Measurements from ENCODE around the gene ABHD10. TPM values are rescaled to one million over a fixed set of nuclear protein-coding genes. Genes with fewer than 3 reads are reported as not detected.

Gene ABHD10
- total RNA-seq, 1 experiment from 2014 or later = 45.0 TPM

GRCh38 chr3:111948786-111949185 is 30.0 kb upstream of the ABHD10 start:
- DNase-seq = no peak
- H3K79me2 ChIP-seq (ENCODE audit: low read length) = no peaks in the 10 kb centered on the region
- BruUV-seq (replicated peaks) = no TSS peak

DNA sequence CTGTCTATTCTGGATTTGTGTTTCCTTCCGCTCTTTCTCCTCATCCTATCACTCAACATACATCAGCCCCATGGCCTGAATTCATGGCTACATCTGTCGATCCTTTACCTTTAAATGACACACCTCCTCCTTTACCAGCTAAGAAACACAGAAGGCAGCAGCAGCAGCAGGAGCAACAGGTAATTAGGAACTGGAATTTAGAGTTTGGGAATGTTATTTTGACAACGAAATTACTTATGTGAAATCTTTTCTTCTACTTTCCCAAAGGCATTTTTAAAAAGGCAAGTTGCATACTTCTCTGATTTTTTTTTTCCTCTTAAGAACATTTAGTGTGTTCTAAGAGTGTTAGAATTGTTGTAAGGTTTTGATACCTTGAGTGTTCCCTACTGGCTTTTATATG is 29.1 kb upstream of the ABHD10 start:
- intact Hi-C loops (cut with micrococcal nuclease) = no loop called here
- Histone ChIP-seq H3K9me2 (replicated peaks; ENCODE audit: low read length) (no peaks in the 10 kb centered on the region), H3F3A (ENCODE audit: low read length, unreplicated experiment) (no peaks in the 10 kb centered on the region), H3K36me3 (ENCODE audit: low read depth, low read length) (peaks cover 73% of the 10 kb centered on the region), H4K20me1 (ENCODE audit: low read length) (no peaks in the 10 kb centered on the region), H3K4me1 (ENCODE audit: insufficient read depth, low read length) (no peaks in the 10 kb centered on the region), H3K27ac (ENCODE audit: low read length) (no peak overlapping the region), H3K4me2 (ENCODE audit: low read length) (no peak overlapping the region), H3K9me3 (ENCODE audit: low read length) (no peaks in the 10 kb centered on the region), H2AFZ (ENCODE audit: low read length) (no peak overlapping the region), H3K4me3 (ENCODE audit: low read length) (no peak overlapping the region), H3K27me3 (ENCODE audit: low read length) (no peaks in the 10 kb centered on the region), H3K9ac (ENCODE audit: low read length) (no peak overlapping the region), H3K79me2 (ENCODE audit: low read length) (no peaks in the 10 kb centered on the region)
- no peak for ATAC-seq
- CTCF ChIA-PET = no interaction called here
- no peak for DNase-seq
- no peak for TF ChIP-seq EZH2phosphoT487 (IDR thresholded peaks at IDR 0.05; ENCODE audit: borderline replicate concordance, low read length)
- no peak for TF ChIP-seq CTCF (conservative IDR thresholded peaks at IDR 0.05; ENCODE audit: low read depth, low read length)
- no peak for TF ChIP-seq EZH2 (IDR thresholded peaks at IDR 0.05; ENCODE audit: low read length, unreplicated experiment)
- POLR2A ChIA-PET (ENCODE audit: unreplicated experiment) = no interaction called here
- no TSS peak for BruUV-seq (replicated peaks)

More at GRCh38 chr3:111948786-111949185, 30.0 kb upstream of the ABHD10 start:
- Histone ChIP-seq H3K9me3 (ENCODE audit: low read length) (no peaks in the 10 kb centered on the region), H3K9me2 (replicated peaks; ENCODE audit: low read length) (no peaks in the 10 kb centered on the region), H3F3A (ENCODE audit: low read length, unreplicated experiment) (no peaks in the 10 kb centered on the region), H3K4me2 (ENCODE audit: low read length) (no peak overlapping the region), H3K27me3 (ENCODE audit: low read length) (no peaks in the 10 kb centered on the region), H3K36me3 (ENCODE audit: low read depth, low read length) (peaks cover 68% of the 10 kb centered on the region), H3K4me1 (ENCODE audit: insufficient read depth, low read length) (peaks cover 5% of the 10 kb centered on the region), H3K4me3 (ENCODE audit: low read length) (no peak overlapping the region), H3K27ac (ENCODE audit: low read length) (no peak overlapping the region), H4K20me1 (ENCODE audit: low read length) (no peaks in the 10 kb centered on the region), H2AFZ (ENCODE audit: low read length) (no peak overlapping the region), H3K9ac (ENCODE audit: low read length) (no peak overlapping the region)
- CTCF ChIA-PET = no interaction called here
- ATAC-seq = no peak
- intact Hi-C loops (cut with micrococcal nuclease) = no loop called here
- POLR2A ChIA-PET (ENCODE audit: unreplicated experiment) = no interaction called here
- TF ChIP-seq EZH2 (IDR thresholded peaks at IDR 0.05; ENCODE audit: low read length, unreplicated experiment) (no peak), CTCF (conservative IDR thresholded peaks at IDR 0.05; ENCODE audit: low read depth, low read length) (no peak), EZH2phosphoT487 (IDR thresholded peaks at IDR 0.05; ENCODE audit: borderline replicate concordance, low read length) (no peak)

DNA sequence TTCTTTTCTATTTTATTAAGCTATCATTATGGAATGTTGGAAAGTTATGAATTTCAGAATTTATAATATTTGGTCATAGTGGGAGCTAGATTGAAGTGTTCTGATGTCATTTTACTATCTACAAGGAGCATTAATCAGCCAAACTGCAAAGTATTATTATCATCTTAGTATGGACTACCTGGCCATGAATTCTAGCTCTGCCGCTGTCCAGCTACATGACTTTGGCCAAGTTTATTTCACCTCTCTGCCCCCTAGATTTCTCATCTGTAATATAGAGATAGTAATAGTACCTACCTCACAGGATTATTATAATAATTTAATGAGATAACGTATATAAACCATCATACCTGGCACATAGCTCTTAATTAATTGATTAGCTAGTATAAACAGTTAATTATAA is 27.8 kb upstream of the ABHD10 start:
- no peaks in the 10 kb centered on the region for H3K9me2 ChIP-seq (replicated peaks; ENCODE audit: low read length)
- intact Hi-C loops (cut with micrococcal nuclease) = no loop called here
- no peaks in the 10 kb centered on the region for H3K4me1 ChIP-seq (ENCODE audit: insufficient read depth, low read length)
- no peak overlapping the region for H3K27ac ChIP-seq (ENCODE audit: low read length)
- H3K27me3 ChIP-seq (ENCODE audit: low read length) = no peaks in the 10 kb centered on the region
- no peaks in the 10 kb centered on the region for H4K20me1 ChIP-seq (ENCODE audit: low read length)
- no peak overlapping the region for H3K9ac ChIP-seq (ENCODE audit: low read length)
- H3K36me3 ChIP-seq (ENCODE audit: low read depth, low read length) = peaks cover 65% of the 10 kb centered on the region
- H2AFZ ChIP-seq (ENCODE audit: low read length) = no peak overlapping the region
- no peak overlapping the region for H3K4me2 ChIP-seq (ENCODE audit: low read length)
- no peaks in the 10 kb centered on the region for H3F3A ChIP-seq (ENCODE audit: low read length, unreplicated experiment)
- no peaks in the 10 kb centered on the region for H3K9me3 ChIP-seq (ENCODE audit: low read length)
- TF ChIP-seq EZH2 (IDR thresholded peaks at IDR 0.05; ENCODE audit: low read length, unreplicated experiment) = no peak
- TF ChIP-seq EZH2phosphoT487 (IDR thresholded peaks at IDR 0.05; ENCODE audit: borderline replicate concordance, low read length) = no peak
- no peak for TF ChIP-seq CTCF (conservative IDR thresholded peaks at IDR 0.05; ENCODE audit: low read depth, low read length)
- BruUV-seq (replicated peaks) = no TSS peak
- ATAC-seq (no peak), DNase-seq (no peak)
- ChIA-PET POLR2A (ENCODE audit: unreplicated experiment) (no interaction called here), CTCF (interaction anchor here (0.7 kb wide), 2 partner anchors 57 to 412 kb away, joined by 3 read pairs; no protein-coding TSS in a partner anchor)
- no peak overlapping the region for H3K4me3 ChIP-seq (ENCODE audit: low read length)
- no peaks in the 10 kb centered on the region for H3K79me2 ChIP-seq (ENCODE audit: low read length)

All from PC-3 (cell line).